Measurements from ENCODE around the gene PARD6A. TPM values are rescaled to one million over a fixed set of nuclear protein-coding genes. Genes with fewer than 3 reads are reported as not detected.
A peak's percentile ranks its signal among the peaks of the same experiment; 100 is the strongest.

Gene PARD6A
- total and polyA plus RNA-seq, 2 of the 13 experiments (the other 11 are each of a cell fraction or from before 2014, with no cell fraction given): 3.5 to 4.3 TPM

GRCh38 chr16:67678354-67679023, 17.7 kb downstream of the PARD6A start:
- Histone ChIP-seq H3K27ac (ENCODE audit: extremely low read length, insufficient read depth, low read length) (no peak overlapping the region), H3K4me1 (ENCODE audit: insufficient read depth, low read length) (no peaks in the 10 kb centered on the region), H3K9me3 (ENCODE audit: low read length) (no peaks in the 10 kb centered on the region), H3K36me3 (replicated peaks in 1 of 2; ENCODE audit: control insufficient read depth in 1 of 2, insufficient read depth in 2 of 2, low read length in 2 of 2) (peaks cover 9 to 15% of the 10 kb centered on the region in 2 experiments), H3K27me3 (ENCODE audit: control insufficient read depth in 1 of 2, insufficient read depth in 2 of 2, low read length in 2 of 2) (no peaks in the 10 kb centered on the region), H3K79me2 (ENCODE audit: insufficient read depth, low read length) (no peaks in the 10 kb centered on the region), H3K4me3 (replicated peaks in 1 of 3; ENCODE audit: insufficient read depth in 1 of 3, low read depth in 2 of 3, low read length in 3 of 3) (no peak overlapping the region), H4K20me1 (ENCODE audit: insufficient read depth, low read length) (no peaks in the 10 kb centered on the region), H3K4me2 (ENCODE audit: low read depth, low read length) (no peak overlapping the region), H2AFZ (ENCODE audit: low read length) (no peak overlapping the region), H3K9ac (ENCODE audit: insufficient read depth, low read depth, low read length) (no peak overlapping the region)
- TF ChIP-seq TEF (CRISPR knock-in tag; IDR thresholded peaks at IDR 0.05) (no peak), ARNT (IDR thresholded peaks at IDR 0.05) (no peak), NFYB (CRISPR knock-in tag; IDR thresholded peaks at IDR 0.05) (no peak)
- no peak for ATAC-seq
- ChIA-PET POLR2A (no interaction called here), CTCF (ENCODE audit: low intra/inter-chr PET ratio, low total read pairs) (no interaction called here)
- in situ Hi-C loops (cut with HindIII; ENCODE audit: extremely low pct_ligation_motif_present, low pct_unique_long_range_greater_than_20kb): no loop called here
- no TSS peak for BruUV-seq (replicated peaks)
- WGBS (ENCODE audit: low lambda C conversion rate): 96% methylated on average over 12 of the region's 12 CpGs
- intact Hi-C loops (cut with micrococcal nuclease; ENCODE audit: unreplicated experiment): no loop called here
- no peak for FAIRE-seq
- DNase-seq (ENCODE audit: low spot score): no peak

GRCh38 chr16:67679935-67680897, 19.5 kb downstream of the PARD6A start:
- no peak for DNase-seq (ENCODE audit: low spot score)
- Histone ChIP-seq H3K79me2 (ENCODE audit: insufficient read depth, low read length) (no peaks in the 10 kb centered on the region), H3K27ac (ENCODE audit: extremely low read length, insufficient read depth, low read length) (no peak overlapping the region), H3K9me3 (ENCODE audit: low read length) (no peaks in the 10 kb centered on the region), H3K4me2 (ENCODE audit: low read depth, low read length) (no peak overlapping the region), H4K20me1 (ENCODE audit: insufficient read depth, low read length) (no peaks in the 10 kb centered on the region), H3K4me3 (replicated peaks in 1 of 3; ENCODE audit: insufficient read depth in 1 of 3, low read depth in 2 of 3, low read length in 3 of 3) (no peak overlapping the region), H3K9ac (ENCODE audit: insufficient read depth, low read depth, low read length) (no peak overlapping the region), H3K27me3 (ENCODE audit: control insufficient read depth in 1 of 2, insufficient read depth in 2 of 2, low read length in 2 of 2) (no peaks in the 10 kb centered on the region), H3K4me1 (ENCODE audit: insufficient read depth, low read length) (no peaks in the 10 kb centered on the region), H2AFZ (ENCODE audit: low read length) (no peak overlapping the region), H3K36me3 (replicated peaks in 1 of 2; ENCODE audit: control insufficient read depth in 1 of 2, insufficient read depth in 2 of 2, low read length in 2 of 2) (peaks cover 14 to 29% of the 10 kb centered on the region in 2 experiments)
- no TSS peak for BruUV-seq (replicated peaks)
- CTCF ChIA-PET (ENCODE audit: low intra/inter-chr PET ratio, low total read pairs): no interaction called here
- intact Hi-C loops (cut with micrococcal nuclease; ENCODE audit: unreplicated experiment) (no loop called here), in situ Hi-C loops (cut with HindIII; ENCODE audit: extremely low pct_ligation_motif_present, low pct_unique_long_range_greater_than_20kb) (no loop called here)
- ATAC-seq: no peak
- 93% methylated on average over 10 of the region's 10 CpGs for WGBS (ENCODE audit: low lambda C conversion rate)
- FAIRE-seq: no peak
- POLR2A ChIA-PET: no interaction called here
- TF ChIP-seq ZNF766 (CRISPR knock-in tag; IDR thresholded peaks at IDR 0.05; ENCODE audit: borderline replicate concordance) (no peak), IRF9 (CRISPR knock-in tag; IDR thresholded peaks at IDR 0.05; ENCODE audit: borderline replicate concordance) (no peak), SP5 (CRISPR knock-in tag; IDR thresholded peaks at IDR 0.05; ENCODE audit: borderline replicate concordance, low read depth) (no peak), PHF21A (CRISPR knock-in tag; IDR thresholded peaks at IDR 0.05) (no peak), PAWR (CRISPR knock-in tag; IDR thresholded peaks at IDR 0.05; ENCODE audit: borderline replicate concordance) (no peak), ZBTB7A (CRISPR knock-in tag; IDR thresholded peaks at IDR 0.05) (no peak), KAT8 (CRISPR knock-in tag; IDR thresholded peaks at IDR 0.05) (no peak), ZNF121 (CRISPR knock-in tag; IDR thresholded peaks at IDR 0.05) (peak; percentile 47; the same call in 1 of the 2 replicates), SOX13 (IDR thresholded peaks at IDR 0.05) (no peak), SOX13 (CRISPR knock-in tag; conservative IDR thresholded peaks at IDR 0.05 in 1 of 2, IDR thresholded peaks at IDR 0.05 in 1 of 2) (no peak), DDIT3 (CRISPR knock-in tag; IDR thresholded peaks at IDR 0.05) (no peak), TEAD2 (CRISPR knock-in tag; IDR thresholded peaks at IDR 0.05) (no peak), RXRA (CRISPR knock-in tag; IDR thresholded peaks at IDR 0.05) (no peak), ZNF30 (CRISPR knock-in tag; IDR thresholded peaks at IDR 0.05) (no peak)

Data from HepG2 (cell line).